Nephron progenitor cell (in vitro differentiated cells): ENCODE data around the gene PCSK5.
A peak's percentile ranks its signal among the peaks of the same experiment; 100 is the strongest.

ENCODE experiments used
- DNase-seq: peaks from one replicate; pipeline ENCODE4 v3.0.0; 2021
- H3K27ac Mint-ChIP-seq: 2 replicates; pipeline ENCODE4 v1.8.0; 2021; ENCODE audit warnings: mild to moderate bottlenecking, moderate library complexity, mixed read lengths
- H3K27me3 Mint-ChIP-seq: 2 replicates; pipeline ENCODE4 v1.8.0; 2021; ENCODE audit warnings: mild to moderate bottlenecking, low read depth, mixed read lengths; ENCODE audit not compliant: poor library complexity
- H3K36me3 Mint-ChIP-seq: 2 replicates; pipeline ENCODE4 v1.8.0; 2021; ENCODE audit warnings: low read depth, mixed read lengths
- H3K4me1 Mint-ChIP-seq: 2 replicates; pipeline ENCODE4 v1.8.0; 2021; ENCODE audit warnings: mixed read lengths
- H3K4me3 Mint-ChIP-seq: 2 replicates; pipeline ENCODE4 v1.8.0; 2021; ENCODE audit warnings: mild to moderate bottlenecking, moderate library complexity, mixed read lengths
- H3K9me3 Mint-ChIP-seq: 2 replicates; pipeline ENCODE4 v1.8.0; 2021; ENCODE audit warnings: mild to moderate bottlenecking, moderate library complexity, mixed read lengths
- TF ChIP-seq, protein P1 (sequence below): fragments of 200-600 bp; sonication (generic); IDR thresholded peaks from 2 replicates; pipeline ENCODE4 v1.5.0; 2021; ENCODE audit warnings: antibody characterized with exemption

PCSK5 gene

DNA sequence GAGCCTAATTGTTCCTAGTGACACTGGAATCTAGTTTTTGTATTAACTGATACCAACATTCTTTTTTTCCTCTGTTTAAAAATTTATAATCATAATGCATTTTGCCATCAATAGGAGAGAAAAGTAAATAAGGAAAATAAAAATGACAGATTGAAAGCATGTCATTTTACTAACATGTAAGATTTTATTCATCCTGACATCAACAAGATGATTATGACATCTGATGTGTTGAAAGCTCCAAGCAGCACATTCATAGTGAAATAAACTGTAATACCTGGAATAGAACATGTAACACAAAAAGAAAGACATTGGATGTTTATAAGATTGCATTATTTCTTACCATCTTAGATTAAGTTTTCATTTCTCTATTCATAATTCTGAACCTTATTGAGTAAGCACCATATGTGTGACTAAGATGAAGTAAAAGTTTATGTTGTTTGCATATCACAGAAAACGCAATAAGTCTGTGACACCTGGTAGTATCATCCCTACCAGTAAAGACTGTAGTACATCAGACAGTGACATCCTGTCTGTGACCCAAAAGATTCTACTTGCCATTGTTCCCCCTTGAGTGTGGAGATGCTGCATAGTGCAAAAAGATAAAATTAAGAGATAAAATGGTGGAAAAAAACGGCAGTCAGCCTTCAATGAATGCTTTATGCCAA is 225.6 kb downstream of the PCSK5 start:
- DNase-seq: no peak
- Mint-ChIP-seq H3K27ac (no peak overlapping the region), H3K9me3 (no peaks in the 10 kb centered on the region), H3K4me3 (no peak overlapping the region), H3K4me1 (no peaks in the 10 kb centered on the region), H3K36me3 (peaks cover 33% of the 10 kb centered on the region), H3K27me3 (no peaks in the 10 kb centered on the region)
- TF ChIP-seq, protein P1, sequence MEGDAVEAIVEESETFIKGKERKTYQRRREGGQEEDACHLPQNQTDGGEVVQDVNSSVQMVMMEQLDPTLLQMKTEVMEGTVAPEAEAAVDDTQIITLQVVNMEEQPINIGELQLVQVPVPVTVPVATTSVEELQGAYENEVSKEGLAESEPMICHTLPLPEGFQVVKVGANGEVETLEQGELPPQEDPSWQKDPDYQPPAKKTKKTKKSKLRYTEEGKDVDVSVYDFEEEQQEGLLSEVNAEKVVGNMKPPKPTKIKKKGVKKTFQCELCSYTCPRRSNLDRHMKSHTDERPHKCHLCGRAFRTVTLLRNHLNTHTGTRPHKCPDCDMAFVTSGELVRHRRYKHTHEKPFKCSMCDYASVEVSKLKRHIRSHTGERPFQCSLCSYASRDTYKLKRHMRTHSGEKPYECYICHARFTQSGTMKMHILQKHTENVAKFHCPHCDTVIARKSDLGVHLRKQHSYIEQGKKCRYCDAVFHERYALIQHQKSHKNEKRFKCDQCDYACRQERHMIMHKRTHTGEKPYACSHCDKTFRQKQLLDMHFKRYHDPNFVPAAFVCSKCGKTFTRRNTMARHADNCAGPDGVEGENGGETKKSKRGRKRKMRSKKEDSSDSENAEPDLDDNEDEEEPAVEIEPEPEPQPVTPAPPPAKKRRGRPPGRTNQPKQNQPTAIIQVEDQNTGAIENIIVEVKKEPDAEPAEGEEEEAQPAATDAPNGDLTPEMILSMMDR: no peak

DNA sequence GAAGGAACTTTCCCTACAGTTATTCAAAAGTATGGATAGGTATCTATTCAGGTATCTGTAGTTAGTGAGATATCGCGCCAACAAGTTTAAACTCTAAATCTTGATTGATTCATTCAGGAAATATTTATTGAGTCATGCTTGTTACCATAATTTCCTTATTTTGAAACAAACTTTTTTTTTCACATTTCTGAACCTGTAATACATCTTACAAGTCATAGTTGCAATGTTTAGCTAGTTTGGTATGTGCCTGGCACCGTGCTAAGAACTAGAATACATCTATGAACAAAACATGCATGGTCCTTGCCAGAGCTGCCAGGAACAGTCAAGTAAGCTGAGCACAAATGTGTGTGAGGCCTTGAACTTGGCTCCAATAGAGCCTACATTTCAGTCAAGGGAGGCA is 226.4 kb downstream of the PCSK5 start:
- no peaks in the 10 kb centered on the region for H3K27me3 Mint-ChIP-seq
- no peak overlapping the region for H3K4me3 Mint-ChIP-seq
- H3K4me1 Mint-ChIP-seq: no peaks in the 10 kb centered on the region
- no peaks in the 10 kb centered on the region for H3K9me3 Mint-ChIP-seq
- peak overlapping the region; percentile 93 for H3K27ac Mint-ChIP-seq
- no peak for DNase-seq
- peaks cover 32% of the 10 kb centered on the region for H3K36me3 Mint-ChIP-seq
- TF ChIP-seq, protein P1: no peak

DNA sequence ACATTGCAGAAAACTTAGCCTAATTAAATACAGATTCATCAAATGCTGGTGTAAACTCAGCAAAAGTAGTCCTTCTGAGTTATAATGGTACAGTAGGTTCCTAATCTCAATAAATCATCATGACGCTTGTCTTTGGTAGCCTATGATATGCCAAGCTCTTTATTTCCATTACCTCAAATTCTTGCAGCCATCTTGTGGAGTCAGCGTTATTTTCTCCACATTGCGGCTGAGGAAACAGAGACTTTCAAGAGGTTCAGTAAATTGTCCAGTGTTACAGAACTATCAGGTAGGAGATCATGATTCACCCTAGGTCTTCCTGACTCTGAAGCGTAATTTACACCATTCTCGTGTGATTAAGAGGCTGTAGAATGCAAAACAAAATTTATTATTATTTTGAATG is 237.2 kb downstream of the PCSK5 start:
- Mint-ChIP-seq H3K4me3 (no peak overlapping the region), H3K27ac (peak overlapping the region; percentile 46), H3K4me1 (peaks cover 22% of the 10 kb centered on the region), H3K36me3 (peaks cover 68% of the 10 kb centered on the region), H3K9me3 (no peaks in the 10 kb centered on the region), H3K27me3 (no peaks in the 10 kb centered on the region)
- TF ChIP-seq, protein P1: no peak
- DNase-seq: no peak

DNA sequence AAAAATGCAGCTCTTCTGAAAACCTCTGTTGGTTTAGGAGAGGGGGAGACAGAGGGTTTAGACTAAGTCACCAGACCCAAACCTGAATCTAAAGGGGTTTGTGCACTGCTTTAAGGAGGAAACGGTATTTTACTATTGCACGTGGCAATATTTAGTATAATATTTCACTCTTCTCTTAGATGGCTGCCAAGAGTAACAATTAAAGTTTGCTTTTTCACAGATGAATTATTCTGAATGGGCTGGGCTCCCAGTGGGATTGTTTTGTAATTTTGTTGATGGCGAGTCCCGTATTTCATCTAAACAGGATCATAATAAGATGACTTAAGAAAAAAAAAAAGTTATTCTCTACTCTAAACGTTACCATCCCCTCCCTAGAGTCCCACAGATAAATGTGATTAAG is 245.4 kb downstream of the PCSK5 start:
- Mint-ChIP-seq H3K4me3 (no peak overlapping the region), H3K27ac (peak overlapping the region; percentile 77), H3K36me3 (peaks cover 51% of the 10 kb centered on the region), H3K9me3 (no peaks in the 10 kb centered on the region), H3K27me3 (no peaks in the 10 kb centered on the region), H3K4me1 (peaks cover 31% of the 10 kb centered on the region)
- TF ChIP-seq, protein P1: no peak
- DNase-seq: no peak

DNA sequence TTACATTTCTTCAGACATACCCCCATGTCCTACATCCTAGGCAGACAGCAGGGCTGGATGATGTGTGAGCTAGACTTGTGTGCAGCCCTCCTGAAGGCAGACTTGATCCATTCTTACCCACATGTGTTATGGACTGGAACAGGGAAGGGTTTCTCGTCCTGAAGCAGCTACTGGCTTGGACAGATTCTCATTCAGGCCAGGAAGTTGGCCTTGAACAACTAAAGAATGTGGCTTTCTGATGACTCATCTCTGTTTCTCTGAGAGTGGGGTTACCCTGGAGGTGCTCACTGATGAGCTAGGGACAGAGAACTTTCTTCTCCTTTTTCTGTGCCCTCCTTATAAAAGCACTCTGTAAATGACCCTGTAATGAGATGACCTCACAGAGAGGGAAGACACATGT is 246.5 kb downstream of the PCSK5 start:
- Mint-ChIP-seq H3K27ac (peak overlapping the region; percentile 91), H3K27me3 (no peaks in the 10 kb centered on the region), H3K9me3 (no peaks in the 10 kb centered on the region), H3K36me3 (peaks cover 52% of the 10 kb centered on the region), H3K4me3 (no peak overlapping the region), H3K4me1 (peaks cover 20% of the 10 kb centered on the region)
- DNase-seq: no peak
- TF ChIP-seq, protein P1: no peak

DNA sequence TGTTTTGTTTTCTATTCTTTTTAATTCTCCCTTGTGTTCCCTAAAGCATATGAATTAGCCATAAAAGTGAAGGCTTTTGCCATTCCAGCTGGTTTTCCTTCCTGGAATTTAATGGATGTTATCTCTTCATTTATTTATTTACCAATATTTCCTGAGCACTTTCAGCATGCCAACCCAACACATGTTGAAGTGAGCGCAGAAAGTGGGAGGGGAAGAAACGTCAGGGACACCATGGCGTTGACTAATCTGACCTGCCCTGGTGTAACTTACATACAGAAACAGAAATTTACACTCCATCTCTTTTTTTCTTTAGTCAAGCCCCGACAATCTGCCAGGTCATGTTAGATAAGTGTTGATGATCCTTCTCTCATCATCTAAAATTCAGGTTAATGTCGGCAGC is 247.5 kb downstream of the PCSK5 start:
- Mint-ChIP-seq H3K4me3 (no peak overlapping the region), H3K36me3 (peaks cover 50% of the 10 kb centered on the region), H3K4me1 (peaks cover 22% of the 10 kb centered on the region), H3K9me3 (no peaks in the 10 kb centered on the region), H3K27me3 (no peaks in the 10 kb centered on the region), H3K27ac (peak overlapping the region; percentile 78)
- TF ChIP-seq, protein P1: no peak
- no peak for DNase-seq
